HUES64 (cell line): ENCODE results near the gene ZNF816.
"Not testable (repeated sequence)": the region's sequence is repeated elsewhere in the genome, so short reads cannot be mapped to it uniquely, and the experiment has no call there.

Experiments
- H3K27ac ChIP-seq: 2 replicates; pipeline ENCODE4 v1.7.0; 2013; ENCODE audit warnings: low read depth, low read length, inconsistent platforms
- H3K27me3 ChIP-seq: 2 replicates; pipeline ENCODE4 v1.6.1; 2013; ENCODE audit warnings: mild to moderate bottlenecking, low read length; ENCODE audit not compliant: insufficient read depth
- H3K36me3 ChIP-seq: 2 replicates; pipeline ENCODE4 v1.6.1; 2013; ENCODE audit warnings: mild to moderate bottlenecking, low read length; ENCODE audit not compliant: insufficient read depth
- H3K4me1 ChIP-seq: 2 replicates; pipeline ENCODE4 v1.6.1; 2013; ENCODE audit warnings: mild to moderate bottlenecking, low read length, moderate library complexity; ENCODE audit not compliant: insufficient read depth
- H3K4me3 ChIP-seq: 2 replicates; pipeline ENCODE4 v1.5.1; 2013; ENCODE audit warnings: mild to moderate bottlenecking, low read length, moderate library complexity
- H3K9ac ChIP-seq: 2 replicates; pipeline ENCODE4 v1.6.1; 2013; ENCODE audit warnings: mild to moderate bottlenecking, low read depth, low read length
- H3K9me3 ChIP-seq: 2 replicates; pipeline ENCODE4 v1.6.1; 2013; ENCODE audit warnings: low read depth, low read length; ENCODE audit not compliant: insufficient read depth
- WGBS: fragments of 150-250, 120-280 bp; methylation state at CpG from one replicate; pipeline ENCODE4 v1.1.7; 2013; ENCODE audit warnings: missing lambda C conversion rate; 5-methylcytosine and 5-hydroxymethylcytosine counted together

ZNF816 gene

DNA sequence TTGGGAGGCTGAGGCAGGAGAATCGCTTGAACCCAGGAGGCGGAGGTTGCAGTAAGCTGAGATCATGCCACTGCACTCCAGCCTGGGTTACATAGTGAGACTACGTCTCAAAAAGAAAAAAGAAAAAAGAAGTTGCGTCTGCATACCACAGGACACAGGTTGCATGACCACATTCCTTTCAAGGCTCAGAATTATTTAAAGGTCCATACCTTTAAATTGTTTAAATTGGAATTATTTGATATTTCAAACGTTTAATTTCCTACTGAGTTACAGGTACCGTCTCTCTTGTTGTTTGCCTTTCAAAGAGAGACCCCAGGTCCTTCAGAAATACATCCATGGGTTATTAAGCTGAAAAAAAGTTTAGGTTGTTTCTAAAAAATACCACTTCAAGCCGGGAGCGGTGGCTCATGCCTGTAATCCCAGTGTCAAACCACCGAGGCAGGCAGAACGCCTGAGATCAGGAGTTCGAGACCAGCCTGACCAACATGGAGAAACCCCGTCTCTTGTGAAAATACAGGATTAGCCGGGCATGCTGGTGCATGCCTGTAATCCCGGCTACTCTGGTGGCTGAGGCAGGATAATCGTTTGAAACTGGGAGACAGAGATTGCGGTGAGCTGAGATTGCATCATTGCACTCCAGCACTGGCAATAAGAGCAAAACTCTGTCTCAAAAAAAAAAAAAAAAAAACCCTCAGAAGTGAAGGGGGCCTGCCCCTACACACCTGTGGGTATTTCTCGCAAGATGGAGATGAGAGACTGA is 18.6 kb downstream of the ZNF816 start:
- no peak overlapping the region for H3K9ac ChIP-seq
- no peak overlapping the region for H3K4me3 ChIP-seq
- peaks cover 12% of the 10 kb centered on the region for H3K9me3 ChIP-seq
- WGBS, result 90% methylated on average over 16 of the region's 17 CpGs
- H3K36me3 ChIP-seq, result peaks cover 3% of the 10 kb centered on the region; the same call in 1 of the 2 replicates
- H3K4me1 ChIP-seq, result peaks cover 27% of the 10 kb centered on the region
- H3K27me3 ChIP-seq, result no peaks in the 10 kb centered on the region
- peak overlapping the region; percentile 78 for H3K27ac ChIP-seq

DNA sequence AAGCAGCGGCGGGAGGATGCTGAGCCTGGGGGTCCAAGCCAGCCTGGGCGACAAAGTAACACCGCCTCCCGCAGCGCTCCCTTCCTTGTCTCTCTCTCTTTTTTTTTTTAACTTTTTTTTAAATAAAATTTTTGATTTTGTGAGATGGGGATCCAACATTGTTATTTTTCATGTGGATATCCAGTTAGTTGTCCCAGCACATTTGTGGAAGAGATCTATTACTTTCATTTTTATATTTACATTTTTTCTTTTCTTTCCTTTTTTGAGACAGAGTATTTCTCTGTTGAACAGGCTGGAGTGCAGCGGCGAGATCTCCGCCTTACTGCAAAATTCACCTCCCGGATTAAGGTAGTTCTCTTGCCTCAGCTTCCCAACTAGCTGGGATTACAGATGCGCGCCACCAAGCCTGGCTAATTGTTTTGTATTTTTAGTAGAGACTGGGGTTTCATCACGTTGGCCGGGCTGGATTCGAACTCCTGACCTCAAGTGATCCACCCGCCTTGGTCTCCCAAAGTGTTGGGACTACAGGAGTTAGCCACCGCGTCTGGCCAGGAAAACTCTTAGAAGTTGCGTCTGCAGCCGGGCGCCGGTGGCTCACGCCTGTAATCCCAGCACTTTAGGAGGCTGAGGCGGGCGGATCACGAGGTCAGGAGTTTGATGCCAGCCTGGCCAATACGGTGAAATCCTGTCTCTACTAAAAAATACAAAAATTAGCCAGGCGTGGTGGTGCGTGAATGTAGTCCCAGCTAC is 19.4 kb downstream of the ZNF816 start:
- peak overlapping the region; percentile 52 for H3K4me3 ChIP-seq
- peak overlapping the region; percentile 87 for H3K27ac ChIP-seq
- H3K36me3 ChIP-seq, result no peaks in the 10 kb centered on the region
- peaks cover 5% of the 10 kb centered on the region; the same call in 1 of the 2 replicates for H3K9me3 ChIP-seq
- H3K9ac ChIP-seq, result peak overlapping the region; percentile 41
- peaks cover 27% of the 10 kb centered on the region for H3K4me1 ChIP-seq
- WGBS, result 81% methylated on average over 26 of the region's 29 CpGs
- no peaks in the 10 kb centered on the region for H3K27me3 ChIP-seq

GRCh38 chr19:52942386-52943133 is 20.1 kb downstream of the ZNF816 start:
- no peaks in the 10 kb centered on the region for H3K27me3 ChIP-seq
- no peaks in the 10 kb centered on the region for H3K9me3 ChIP-seq
- H3K9ac ChIP-seq, result peak overlapping the region; percentile 87
- under 1% methylated on average over 43 of the region's 43 CpGs for WGBS
- H3K27ac ChIP-seq, result peak overlapping the region; percentile 87
- H3K4me1 ChIP-seq, result peaks cover 27% of the 10 kb centered on the region
- H3K4me3 ChIP-seq, result peak overlapping the region; percentile 97
- H3K36me3 ChIP-seq, result no peaks in the 10 kb centered on the region

GRCh38 chr19:52941941-52942385 is 20.7 kb downstream of the ZNF816 start:
- Histone ChIP-seq H3K27ac (peak overlapping the region; percentile 51), H3K9me3 (no peaks in the 10 kb centered on the region), H3K27me3 (no peaks in the 10 kb centered on the region), H3K4me3 (peak overlapping the region; percentile 97), H3K4me1 (peaks cover 27% of the 10 kb centered on the region), H3K36me3 (peaks cover under 1% of the 10 kb centered on the region; the same call in 1 of the 2 replicates), H3K9ac (peak overlapping the region; percentile 87)
- WGBS, result under 1% methylated on average over 25 of the region's 26 CpGs

- H3K9me3 ChIP-seq, H3K27ac ChIP-seq, H3K36me3 ChIP-seq, H3K27me3 ChIP-seq: not testable (repeated sequence)
- peak overlapping the region; percentile 97 for H3K4me3 ChIP-seq
- H3K4me1 ChIP-seq, result peaks cover 27% of the 10 kb centered on the region
- peak overlapping the region; percentile 87; the same call in 1 of the 2 replicates for H3K9ac ChIP-seq
- 50% methylated on average over 2 of the region's 2 CpGs for WGBS
Measured at GRCh38 chr19:52941523-52941922, 21.2 kb downstream of the ZNF816 start.

- H3K4me1 ChIP-seq, result peaks cover 27% of the 10 kb centered on the region
- not testable (repeated sequence) for H3K9ac ChIP-seq, H3K27ac ChIP-seq, H3K36me3 ChIP-seq, H3K9me3 ChIP-seq, H3K27me3 ChIP-seq, H3K4me3 ChIP-seq
- whole genome bisulfite sequencing, result 87% methylated on average over 5 of the region's 5 CpGs
Measured at GRCh38 chr19:52940905-52941304, 21.8 kb downstream of the ZNF816 start.

DNA sequence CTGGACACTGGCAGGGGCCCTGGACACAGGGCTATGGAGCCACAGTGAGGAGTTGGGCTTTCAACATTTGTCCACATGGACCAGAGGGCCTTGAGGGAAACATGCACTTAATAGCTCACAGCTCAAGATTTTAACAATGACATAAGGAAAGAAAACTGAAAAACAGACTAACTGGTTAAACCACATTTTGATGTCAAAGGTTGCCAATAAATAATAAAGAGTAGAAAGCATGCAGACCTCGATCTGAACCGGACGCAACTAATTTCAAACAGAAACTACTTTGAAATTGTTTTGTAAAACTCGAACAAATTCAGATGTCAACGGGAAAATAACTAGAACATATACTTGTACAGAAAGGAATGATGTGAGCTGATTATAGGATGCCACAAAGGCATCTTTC is 23.9 kb downstream of the ZNF816 start:
- Histone ChIP-seq H3K9ac (no peak overlapping the region), H3K9me3 (no peaks in the 10 kb centered on the region), H3K4me1 (peaks cover 6% of the 10 kb centered on the region), H3K36me3 (peaks cover 15% of the 10 kb centered on the region), H3K4me3 (no peak overlapping the region), H3K27me3 (no peaks in the 10 kb centered on the region), H3K27ac (no peak overlapping the region)
- 94% methylated on average over 5 of the region's 5 CpGs for WGBS

GRCh38 chr19:52936954-52937325 is 25.7 kb downstream of the ZNF816 start:
- H3K36me3 ChIP-seq, result peaks cover 17% of the 10 kb centered on the region
- no peak overlapping the region for H3K9ac ChIP-seq
- 94% methylated on average over 7 of the region's 7 CpGs for WGBS
- H3K4me3 ChIP-seq, result no peak overlapping the region
- no peaks in the 10 kb centered on the region for H3K9me3 ChIP-seq
- no peaks in the 10 kb centered on the region for H3K27me3 ChIP-seq
- no peak overlapping the region for H3K27ac ChIP-seq
- no peaks in the 10 kb centered on the region for H3K4me1 ChIP-seq

- no peaks in the 10 kb centered on the region for H3K9me3 ChIP-seq
Measured at GRCh38 chr19:52936151-52936953, 26.3 kb downstream of the ZNF816 start.

DNA sequence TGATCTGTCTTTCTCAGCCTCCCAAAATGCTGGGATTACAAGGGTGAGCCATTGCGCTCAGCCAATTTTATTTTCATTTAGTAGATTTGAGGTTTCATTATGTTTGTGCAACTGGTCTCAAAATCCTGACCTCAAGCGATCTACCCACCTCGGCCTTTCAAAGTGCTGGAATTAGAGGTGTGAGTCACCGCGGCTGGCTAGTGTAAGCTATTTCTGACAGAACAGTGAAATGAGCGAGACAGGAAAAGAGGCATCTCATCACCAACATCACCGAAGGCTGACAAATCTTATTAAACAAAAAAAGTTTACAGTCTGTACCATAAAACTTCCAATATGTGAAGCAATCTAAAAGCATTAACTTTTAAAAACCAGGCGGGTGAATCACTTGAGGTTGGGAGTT is 27.2 kb downstream of the ZNF816 start:
- Histone ChIP-seq H3K9me3 (no peaks in the 10 kb centered on the region), H3K9ac (no peak overlapping the region), H3K36me3 (peaks cover 17% of the 10 kb centered on the region), H3K27ac (no peak overlapping the region), H3K4me3 (no peak overlapping the region), H3K4me1 (no peaks in the 10 kb centered on the region), H3K27me3 (no peaks in the 10 kb centered on the region)
- WGBS, result 97% methylated on average over 8 of the region's 8 CpGs

More at GRCh38 chr19:52936151-52936953, 26.3 kb downstream of the ZNF816 start:
- H3K27me3 ChIP-seq, result no peaks in the 10 kb centered on the region
- peaks cover 17% of the 10 kb centered on the region for H3K36me3 ChIP-seq
- no peaks in the 10 kb centered on the region for H3K4me1 ChIP-seq
- no peak overlapping the region for H3K27ac ChIP-seq
- WGBS, result 95% methylated on average over 12 of the region's 12 CpGs
- no peak overlapping the region for H3K4me3 ChIP-seq
- no peak overlapping the region for H3K9ac ChIP-seq
